Activated CD4-positive, alpha-beta T cell treated with anti-CD3 and anti-CD28 coated beads for 24 hours (primary cell): ENCODE results near the gene BAMBI.

Experiments
- DNase-seq, 2 donors: peaks; one replicate each; pipeline ENCODE4 v3.0.0-alpha.2; 2020; ENCODE audit warnings: low read depth in 2 of 2

Gene BAMBI

GRCh38 chr10:28705472-28705871 is 28.2 kb downstream of the BAMBI start:
- DNase-seq, result no peak

- no peak for DNase-seq
Measured at GRCh38 chr10:28709001-28709710, 31.8 kb downstream of the BAMBI start.

GRCh38 chr10:28710202-28710886 is 33.0 kb downstream of the BAMBI start:
- DNase-seq, result no peak

- DNase-seq, result no peak
Measured at GRCh38 chr10:28711041-28711440, 33.7 kb downstream of the BAMBI start.

GRCh38 chr10:28711776-28712175 is 34.5 kb downstream of the BAMBI start:
- no peak for DNase-seq

- no peak for DNase-seq
Measured at GRCh38 chr10:28713626-28714352, 36.5 kb downstream of the BAMBI start.

GRCh38 chr10:28714401-28715053 is 37.2 kb downstream of the BAMBI start:
- no peak for DNase-seq

- no peak for DNase-seq
Measured at GRCh38 chr10:28715246-28715645, 37.9 kb downstream of the BAMBI start.

- no peak for DNase-seq
Measured at GRCh38 chr10:28715757-28716156, 38.4 kb downstream of the BAMBI start.

GRCh38 chr10:28716748-28717147 is 39.4 kb downstream of the BAMBI start:
- DNase-seq, result no peak

GRCh38 chr10:28717656-28718201 is 40.4 kb downstream of the BAMBI start:
- no peak for DNase-seq

- no peak for DNase-seq
Measured at GRCh38 chr10:28719789-28720436, 42.6 kb downstream of the BAMBI start.

GRCh38 chr10:28721318-28721951 is 44.1 kb downstream of the BAMBI start:
- DNase-seq, result no peak

GRCh38 chr10:28722065-28722803 is 44.9 kb downstream of the BAMBI start:
- DNase-seq, result no peak

- DNase-seq, result no peak
Measured at GRCh38 chr10:28728366-28728765, 51.0 kb downstream of the BAMBI start.

GRCh38 chr10:28730031-28730778 is 52.9 kb downstream of the BAMBI start:
- no peak for DNase-seq

GRCh38 chr10:28732091-28732490 is 54.8 kb downstream of the BAMBI start:
- DNase-seq, result no peak
